Stimulated activated CD4-positive, alpha-beta T cell treated with anti-CD3 and anti-CD28 coated beads, Interleukin-4, amount 100 ng/mL, for 1 hour (primary cell): Measurements from ENCODE around the gene RUNX1.

Experiments
- DNase-seq: peaks from one replicate; pipeline ENCODE4 v3.0.0-alpha.2; 2020

RUNX1 gene

DNA sequence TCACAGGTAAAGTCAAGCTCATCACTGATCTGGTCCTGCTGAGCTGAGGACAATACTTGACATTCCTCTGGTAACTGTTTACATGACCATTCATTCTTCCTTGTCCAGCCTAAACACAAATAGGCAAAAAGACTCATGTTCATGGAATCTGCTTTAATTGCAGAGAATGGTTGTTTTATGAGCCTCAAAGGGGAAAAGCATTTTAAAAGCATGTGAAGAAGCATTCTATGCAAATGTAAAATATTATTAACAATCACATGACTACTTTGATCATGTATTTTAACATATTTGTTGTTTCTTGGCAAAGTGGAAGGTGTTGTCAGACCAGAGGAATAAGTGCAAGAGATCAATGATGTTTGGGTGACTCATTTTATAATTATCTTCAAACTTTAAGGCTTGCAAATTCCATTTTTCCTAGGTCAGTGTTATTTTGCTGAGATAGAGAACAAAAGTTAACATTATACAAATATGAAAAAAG lies 133.7 kb downstream of the RUNX1 start:
- no peak for DNase-seq

DNA sequence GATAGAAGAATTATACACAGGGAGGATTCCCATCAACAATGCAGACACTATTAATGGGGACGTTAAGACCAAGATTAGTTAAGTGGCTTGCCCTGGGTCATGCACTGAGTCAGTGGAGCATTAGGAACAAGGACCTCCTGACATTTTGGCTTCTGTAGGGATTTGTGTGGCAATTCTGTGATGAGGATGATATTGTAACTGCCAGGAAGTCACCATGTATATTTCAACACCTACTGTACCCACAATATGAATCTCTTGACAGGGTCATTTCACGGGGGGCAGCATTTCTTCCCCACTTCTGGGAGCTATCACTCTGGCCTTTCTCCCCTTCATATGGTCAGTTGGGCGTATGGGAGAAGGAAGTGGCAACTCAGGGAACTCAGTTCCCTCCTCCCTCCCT lies 134.9 kb downstream of the RUNX1 start:
- no peak for DNase-seq

DNA sequence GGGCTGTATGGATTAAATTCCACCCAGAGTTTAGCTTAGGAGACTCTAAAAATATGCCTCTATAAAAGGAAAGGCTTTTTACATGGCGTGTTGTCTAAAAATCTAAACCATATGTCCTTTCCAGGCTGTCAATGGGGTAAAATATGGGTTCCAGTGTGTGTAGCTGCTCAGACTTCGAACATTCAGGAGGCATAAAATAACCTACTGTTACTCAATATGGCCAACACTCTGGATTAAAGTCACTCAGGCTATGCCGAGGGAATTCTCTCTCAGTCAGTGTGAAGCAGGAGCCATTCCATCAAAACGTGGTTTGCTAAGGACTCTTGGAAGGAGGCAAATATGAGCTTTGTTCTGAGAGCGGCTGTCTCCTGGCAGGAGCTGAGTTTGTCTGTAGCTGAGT lies 135.3 kb downstream of the RUNX1 start:
- DNase-seq = no peak

DNA sequence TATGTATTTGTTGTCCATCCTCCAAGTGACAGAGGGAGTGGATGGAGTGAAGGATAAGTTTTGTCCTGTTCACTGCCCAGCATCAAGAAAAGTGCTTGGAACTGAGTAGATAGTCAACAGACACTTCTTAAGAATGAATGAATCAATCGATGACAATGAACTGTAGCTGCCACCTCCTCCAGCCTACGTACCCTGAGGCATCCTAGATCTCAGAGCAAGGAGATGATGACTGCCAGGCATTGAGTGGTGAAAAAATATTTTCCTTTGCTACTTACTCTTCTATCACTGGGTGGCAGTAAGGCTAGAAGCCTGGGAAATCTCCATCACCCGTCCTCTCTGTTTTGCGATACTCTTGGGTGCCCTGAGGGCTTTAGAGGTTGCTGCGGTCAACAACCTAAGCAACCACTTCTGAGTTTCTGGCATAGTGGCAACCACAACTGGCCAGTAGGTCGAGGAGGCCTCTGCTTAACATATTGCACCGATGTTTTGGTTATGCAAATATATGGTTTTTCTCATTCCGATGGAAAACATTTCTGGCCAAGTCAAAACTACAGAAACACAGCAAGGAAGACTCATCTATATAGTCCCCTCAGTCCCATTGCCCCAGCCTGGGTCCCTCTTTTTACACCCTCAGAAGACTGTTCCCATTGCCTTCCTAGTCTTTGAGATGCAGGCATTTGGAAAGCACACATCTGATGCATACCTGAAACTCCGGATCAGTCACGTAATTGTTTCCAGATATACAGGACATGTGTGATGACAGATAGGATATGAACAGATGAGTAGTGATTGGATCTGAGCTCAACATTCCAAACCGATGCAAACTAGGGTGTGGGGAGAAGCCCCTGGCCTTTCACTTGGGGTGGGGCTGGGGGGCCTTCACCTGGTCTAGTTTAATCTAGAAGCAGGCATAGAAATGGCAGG lies 136.8 kb downstream of the RUNX1 start:
- DNase-seq = no peak

DNA sequence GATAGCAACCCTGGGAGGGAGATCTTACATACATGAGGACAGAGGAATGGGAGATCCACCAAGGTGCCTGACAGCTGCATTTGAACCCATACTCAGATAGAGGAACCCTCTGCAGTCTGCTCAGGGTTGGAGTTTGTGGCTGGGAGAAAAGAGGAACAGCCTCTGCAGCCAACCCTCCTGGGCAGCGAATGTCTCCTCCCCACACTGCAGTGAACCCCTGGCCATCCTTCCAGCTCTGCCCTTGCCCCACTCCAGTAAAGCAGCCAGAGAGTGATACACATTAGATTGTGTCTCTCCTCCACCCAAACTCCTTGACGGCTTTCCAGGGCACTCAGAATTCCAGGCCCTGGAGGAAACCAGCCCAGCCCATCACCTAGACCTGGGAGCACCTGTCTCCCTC lies 137.7 kb downstream of the RUNX1 start:
- DNase-seq = no peak

DNA sequence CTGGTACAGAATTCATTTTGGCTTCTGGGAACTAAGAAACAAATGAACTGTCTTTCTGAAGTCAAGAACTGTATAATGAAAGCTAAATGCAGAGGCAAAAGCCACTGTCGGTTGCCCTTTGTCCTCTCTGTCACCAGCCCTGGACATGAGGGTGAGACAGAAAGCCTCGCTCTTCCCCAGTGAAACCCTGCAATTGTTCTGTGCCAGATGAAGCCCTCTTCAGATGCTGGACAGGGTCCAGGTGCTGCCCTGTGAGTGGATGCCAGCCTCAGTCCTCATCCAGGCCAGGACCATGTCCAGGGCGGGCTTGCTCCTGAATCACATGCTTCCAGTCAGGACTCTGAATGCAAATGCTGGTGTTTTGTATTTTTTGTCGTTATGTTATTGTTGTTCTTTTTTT lies 138.7 kb downstream of the RUNX1 start:
- no peak for DNase-seq

DNA sequence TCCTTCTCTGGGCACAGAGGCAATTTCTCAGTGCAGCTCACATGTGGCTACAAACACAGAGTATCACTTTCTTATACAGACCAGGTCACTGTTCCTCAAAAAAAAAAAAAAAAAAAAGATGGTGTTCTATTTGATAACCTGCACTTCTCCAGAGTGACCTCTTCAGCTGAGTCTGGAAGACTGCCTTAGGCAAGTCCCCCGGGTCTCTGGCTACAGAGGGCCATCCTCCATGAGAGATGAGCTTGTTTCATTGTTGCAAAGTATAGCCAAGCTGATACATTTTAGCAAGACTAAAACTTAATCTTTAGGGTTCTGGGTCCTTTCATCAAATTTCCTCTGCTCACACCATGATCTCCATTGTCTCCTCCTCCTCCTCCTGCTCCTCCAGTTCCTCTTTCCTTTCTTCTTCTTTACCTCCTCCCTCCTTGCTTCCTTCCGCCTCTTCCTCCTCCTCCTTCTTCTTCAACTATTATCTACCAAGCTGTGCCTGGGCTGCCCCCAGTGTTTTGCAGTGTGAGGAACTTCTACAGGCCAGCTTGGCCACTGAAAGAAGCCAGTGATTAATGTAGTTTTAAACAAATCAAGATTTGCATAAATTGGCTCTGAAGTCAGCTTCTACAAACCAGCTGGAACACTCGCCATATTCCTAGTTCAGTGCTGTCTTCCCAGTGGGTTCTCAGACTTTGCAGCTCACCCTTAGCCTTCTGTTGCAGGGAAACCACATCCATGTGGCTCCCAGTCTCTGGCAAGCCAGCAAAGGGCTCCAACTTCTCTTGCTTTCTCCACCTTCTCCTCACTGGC lies 139.4 kb downstream of the RUNX1 start:
- DNase-seq = no peak

DNA sequence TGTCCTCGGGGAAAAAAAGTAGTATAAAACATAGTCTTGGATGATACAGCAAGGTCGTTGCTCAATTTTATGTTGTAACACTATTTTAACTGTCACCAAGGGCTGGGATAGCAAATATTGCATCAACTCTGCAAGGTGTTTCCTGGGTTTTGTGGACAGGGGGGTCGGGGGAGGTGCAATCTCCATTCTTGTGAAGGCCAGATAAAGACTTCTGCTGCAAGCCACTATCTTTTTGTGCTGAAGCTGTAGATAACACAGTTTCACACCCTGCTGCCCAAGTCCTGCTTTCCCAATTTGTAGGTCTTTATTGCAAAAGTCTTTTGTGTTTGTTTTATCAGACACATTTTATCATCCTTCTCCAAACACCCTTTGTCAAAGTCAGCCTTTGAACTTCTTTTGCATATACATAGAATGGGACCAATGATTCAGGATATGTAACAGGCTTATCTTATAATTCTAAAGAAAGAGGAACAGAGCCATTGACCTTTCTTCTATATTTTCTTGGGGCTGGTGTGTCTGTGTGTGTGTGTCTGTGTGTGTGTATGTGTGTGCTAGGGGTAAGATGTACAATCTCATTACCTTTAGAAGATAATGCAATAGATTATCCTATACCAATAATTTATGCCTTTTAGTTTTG lies 140.6 kb downstream of the RUNX1 start:
- DNase-seq = no peak

DNA sequence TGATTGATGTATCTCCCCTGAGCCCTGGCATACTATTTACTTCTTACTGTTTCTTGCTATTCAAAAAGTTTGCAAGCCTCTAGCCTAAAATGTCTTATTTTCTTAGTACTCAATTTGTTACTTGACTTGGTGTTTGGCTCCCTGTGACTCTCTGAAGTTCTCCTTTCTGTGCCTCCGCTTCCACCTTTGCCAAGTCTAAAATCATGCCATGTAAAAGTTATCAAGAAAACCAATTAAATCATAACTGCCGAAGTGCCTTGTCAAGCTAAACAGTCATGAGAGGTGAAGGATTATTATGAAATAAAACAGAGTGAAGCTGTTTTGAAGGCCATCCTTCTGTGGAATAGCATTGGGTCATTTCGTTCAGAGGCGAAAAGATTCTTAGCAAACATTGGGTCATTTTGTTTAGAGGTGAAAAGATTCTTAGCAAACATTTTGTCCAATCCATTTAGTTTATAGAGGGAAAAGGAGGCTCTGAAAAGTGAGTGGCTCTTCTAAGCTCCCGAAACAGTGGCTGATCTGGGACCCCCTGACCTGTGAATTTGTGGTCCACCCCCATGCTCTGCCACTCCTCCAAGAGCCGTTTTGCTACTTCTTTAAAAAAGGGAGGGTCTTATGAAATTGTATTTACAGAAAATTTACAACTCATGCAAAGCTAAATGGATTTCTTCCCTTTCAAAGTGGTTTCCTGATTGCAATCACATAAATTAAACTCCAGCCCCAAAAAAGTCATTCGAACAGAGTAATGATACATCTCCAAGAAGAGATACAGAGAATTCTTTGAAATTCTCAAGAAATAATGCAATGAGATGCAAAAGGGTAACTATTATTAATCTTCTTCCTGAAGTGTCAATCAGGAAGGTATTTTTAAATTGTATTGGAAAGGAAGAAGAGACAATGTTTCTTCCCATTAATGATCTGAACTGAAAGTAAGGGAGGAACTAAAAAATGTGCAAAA lies 141.4 kb downstream of the RUNX1 start:
- no peak for DNase-seq

DNA sequence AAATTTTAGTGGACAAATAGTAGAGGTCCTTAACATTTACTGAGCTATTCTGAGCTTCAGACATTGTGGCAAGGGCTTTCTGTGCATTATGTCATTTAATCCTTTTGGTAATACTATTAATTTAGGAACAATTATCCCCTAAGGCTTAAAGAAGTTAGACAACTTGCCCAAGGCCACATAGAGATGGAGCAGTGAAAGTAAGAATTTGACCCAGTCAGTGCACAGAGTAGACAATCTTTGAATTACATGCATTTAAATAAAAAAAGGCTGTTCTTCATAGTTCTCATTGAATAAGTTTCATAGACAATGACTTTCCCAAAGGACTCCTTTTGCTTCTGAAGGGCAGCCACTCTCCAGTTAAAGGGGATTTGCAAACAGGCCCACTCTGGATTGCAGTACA lies 142.7 kb downstream of the RUNX1 start:
- no peak for DNase-seq

DNA sequence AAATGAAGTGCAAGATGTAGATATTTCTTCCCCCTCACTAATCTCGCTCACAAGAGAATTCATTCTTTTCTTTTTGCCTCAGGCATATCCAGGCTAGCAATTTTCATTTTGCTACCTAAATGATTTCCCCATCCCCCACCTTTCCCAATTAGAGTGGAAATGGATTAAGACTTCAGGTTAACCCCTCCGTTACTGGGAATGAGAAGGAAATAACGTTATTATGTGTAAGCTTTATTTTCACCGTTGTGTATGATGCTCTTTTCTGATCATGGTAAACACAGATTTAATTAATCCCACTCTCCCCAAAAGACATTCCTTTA lies 143.9 kb downstream of the RUNX1 start:
- DNase-seq = no peak

DNA sequence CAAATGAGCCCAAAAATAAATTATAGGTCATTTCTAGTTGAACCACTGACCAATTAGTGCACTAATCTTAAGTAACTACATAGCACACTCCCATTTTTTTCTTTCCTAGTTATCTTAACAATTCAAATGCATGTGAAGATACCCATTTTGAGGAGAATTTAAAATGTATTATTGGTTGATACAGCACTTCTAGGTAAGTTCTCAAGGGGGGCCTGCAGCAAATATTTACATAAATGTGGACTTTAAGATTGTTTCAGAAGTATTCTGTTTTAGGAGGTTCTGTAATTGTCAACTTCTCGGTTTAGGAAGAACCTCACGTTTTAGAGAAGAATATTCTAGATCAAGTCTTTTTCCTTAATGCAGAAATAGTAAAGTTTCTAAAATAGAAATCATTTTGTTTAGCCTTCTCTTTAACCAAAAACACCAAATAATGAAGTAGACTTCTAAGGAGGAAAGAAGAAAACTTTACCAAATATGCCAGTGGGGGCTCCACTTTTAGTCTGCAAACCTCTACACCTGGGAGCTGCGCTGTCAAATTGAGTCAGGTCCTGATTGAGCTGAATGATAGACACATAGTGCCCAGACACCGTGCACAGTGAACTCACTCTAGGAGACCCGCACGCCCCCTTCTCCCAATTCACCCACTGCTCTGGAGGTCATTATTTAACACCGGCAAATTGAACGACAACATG lies 144.4 kb downstream of the RUNX1 start:
- no peak for DNase-seq

DNA sequence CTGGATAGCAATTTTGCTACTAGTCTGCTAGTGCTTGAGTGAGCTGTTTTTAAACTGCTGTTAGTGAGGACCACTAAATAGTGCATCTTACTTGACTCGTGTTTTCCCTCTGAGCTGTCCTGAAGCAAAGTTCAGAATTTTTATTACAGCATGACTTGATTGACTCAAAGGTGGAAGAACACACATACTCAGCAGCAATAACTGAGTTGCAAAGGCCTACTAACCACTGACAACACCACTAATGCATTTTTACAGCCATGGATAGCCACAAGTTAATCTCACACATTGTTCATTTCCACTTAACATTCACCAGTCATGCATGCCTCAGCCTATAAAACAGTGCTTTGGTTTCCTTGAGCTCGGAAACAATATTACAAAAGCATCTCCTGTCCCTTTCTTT lies 148.7 kb downstream of the RUNX1 start:
- no peak for DNase-seq

DNA sequence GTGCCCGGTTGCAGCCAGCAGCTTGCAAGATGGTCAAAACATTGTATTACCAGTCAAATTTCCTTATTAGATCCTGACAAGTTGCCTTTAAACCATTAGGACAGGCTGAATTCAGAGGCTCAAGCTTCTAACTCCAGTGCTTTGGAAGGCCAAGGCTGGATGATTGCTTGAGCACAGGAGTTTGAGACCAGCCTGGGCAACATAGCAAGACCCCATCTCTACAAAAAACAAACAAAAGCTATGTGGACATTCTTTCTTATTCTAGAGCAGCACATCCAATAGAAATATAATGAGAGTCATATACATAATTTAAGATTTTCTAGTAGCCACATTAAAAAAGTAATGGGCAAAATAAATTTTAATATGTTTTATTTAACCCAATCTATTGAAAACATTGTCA lies 149.3 kb downstream of the RUNX1 start:
- DNase-seq = no peak

DNA sequence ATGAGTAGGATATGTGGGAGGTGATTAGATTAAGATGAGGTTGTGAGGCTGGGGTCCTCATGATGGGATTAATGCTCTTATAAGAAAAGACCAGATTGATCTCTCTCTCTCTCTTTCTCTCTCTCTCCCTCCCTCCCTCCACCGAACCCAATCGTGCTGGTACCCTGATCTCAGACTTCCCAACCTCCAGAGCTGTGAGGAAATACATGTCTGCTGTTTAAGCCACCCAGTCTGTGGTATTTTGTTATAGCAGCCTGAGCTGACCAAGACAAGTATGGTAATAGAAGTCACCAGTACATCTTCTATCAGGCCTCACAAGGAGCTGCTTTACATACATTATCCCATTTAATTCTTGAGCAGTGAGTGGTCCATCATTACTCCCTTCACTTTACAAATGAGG lies 149.8 kb downstream of the RUNX1 start:
- DNase-seq = no peak

DNA sequence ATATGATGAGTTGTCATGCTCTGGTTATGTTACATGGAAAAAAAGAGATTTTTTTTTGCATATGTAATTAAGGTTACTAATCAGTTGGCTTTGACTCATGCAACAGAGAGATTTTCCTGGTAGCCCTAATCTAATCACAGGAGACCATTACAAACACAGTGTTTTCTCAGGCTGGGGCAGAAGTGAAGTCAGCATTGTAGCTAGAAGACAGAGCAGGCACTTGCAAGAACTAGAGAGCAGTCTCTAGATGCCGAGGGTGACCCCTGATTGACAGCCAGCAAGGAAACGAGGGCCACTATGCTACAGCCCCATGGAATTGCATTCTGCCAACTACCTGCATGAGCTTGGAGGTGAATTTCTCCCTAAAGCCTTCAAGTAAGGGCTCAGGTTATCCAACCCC lies 151.3 kb downstream of the RUNX1 start:
- no peak for DNase-seq

DNA sequence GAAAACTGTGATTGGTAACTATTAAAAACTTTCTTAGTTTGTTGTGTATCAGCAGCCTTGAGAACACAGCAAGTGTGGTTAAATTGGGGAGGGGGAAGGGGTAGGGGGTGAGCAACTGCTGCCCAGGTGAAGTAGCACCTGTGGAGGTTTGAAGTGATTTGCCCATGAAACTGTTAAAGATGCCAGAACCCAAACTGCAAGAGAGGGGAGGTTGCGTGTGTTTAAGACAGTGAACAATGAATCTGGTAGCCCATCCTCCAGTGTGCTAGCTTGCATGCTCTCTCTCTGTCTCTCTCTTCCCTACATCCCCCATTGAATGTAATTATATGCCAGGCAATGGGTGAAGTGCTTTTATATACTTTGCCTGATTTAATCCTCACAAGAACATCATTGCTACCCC lies 154.7 kb downstream of the RUNX1 start:
- no peak for DNase-seq

DNA sequence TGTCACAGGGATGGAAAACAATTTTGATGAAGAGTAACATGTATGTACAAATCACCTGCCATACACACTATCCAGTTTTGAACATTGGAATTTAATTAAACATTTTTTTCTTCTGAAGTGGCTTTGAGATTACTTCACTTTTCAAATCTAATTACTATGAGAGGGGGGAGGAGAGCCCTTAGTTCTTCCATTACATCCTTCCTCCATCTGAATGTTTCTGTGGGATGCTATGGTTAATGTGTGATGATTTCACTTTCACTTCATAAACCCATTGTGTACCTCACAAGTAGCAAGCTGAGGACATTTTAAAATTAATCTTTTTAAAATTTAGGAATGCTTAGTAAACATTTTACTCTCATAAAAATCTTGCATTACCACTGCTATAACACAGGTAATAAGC lies 156.9 kb downstream of the RUNX1 start:
- no peak for DNase-seq

DNA sequence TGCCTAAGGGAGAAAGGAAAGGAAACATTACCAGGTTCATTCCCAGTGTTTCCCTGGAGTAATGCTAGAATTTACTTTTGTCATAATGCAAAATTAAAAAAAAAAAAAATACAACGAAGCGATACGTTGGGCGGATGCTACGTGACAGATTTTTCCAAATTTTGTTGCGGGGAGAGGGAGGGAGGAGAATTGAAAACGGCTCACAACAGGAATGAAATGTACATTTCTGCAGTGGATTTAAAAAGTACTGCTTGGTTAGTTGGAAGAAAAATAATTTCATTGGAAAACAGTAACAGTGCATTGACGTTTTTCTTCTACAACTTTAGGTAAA lies 157.5 kb downstream of the RUNX1 start:
- DNase-seq = no peak

DNA sequence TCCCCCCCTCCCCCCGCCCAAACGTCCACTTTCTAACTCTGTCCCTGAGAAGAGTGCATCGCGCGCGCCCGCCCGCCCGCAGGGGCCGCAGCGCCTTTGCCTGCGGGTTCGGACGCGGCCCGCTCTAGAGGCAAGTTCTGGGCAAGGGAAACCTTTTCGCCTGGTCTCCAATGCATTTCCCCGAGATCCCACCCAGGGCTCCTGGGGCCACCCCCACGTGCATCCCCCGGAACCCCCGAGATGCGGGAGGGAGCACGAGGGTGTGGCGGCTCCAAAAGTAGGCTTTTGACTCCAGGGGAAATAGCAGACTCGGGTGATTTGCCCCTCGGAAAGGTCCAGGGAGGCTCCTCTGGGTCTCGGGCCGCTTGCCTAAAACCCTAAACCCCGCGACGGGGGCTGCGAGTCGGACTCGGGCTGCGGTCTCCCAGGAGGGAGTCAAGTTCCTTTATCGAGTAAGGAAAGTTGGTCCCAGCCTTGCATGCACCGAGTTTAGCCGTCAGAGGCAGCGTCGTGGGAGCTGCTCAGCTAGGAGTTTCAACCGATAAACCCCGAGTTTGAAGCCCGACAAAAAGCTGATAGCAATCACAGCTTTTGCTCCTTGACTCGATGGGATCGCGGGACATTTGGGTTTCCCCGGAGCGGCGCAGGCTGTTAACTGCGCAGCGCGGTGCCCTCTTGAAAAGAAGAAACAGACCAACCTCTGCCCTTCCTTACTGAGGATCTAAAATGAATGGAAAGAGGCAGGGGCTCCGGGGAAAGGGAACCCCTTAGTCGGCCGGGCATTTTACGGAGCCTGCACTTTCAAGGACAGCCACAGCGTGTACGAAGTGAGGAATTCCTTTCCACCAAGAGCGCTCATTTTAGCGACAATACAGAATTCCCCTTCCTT lies 158.1 kb downstream of the RUNX1 start:
- peak; percentile 23 for DNase-seq

DNA sequence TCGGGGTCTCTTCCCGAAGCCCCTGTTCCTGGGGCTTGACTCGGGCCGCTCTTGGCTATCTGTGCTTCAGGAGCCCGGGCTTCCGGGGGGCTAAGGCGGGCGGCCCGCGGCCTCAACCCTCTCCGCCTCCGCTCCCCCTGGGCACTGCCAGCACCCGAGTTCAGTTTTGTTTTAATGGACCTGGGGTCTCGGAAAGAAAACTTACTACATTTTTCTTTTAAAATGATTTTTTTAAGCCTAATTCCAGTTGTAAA lies 158.7 kb downstream of the RUNX1 start:
- DNase-seq = no peak
